NCI-H1436 (cell line): Measurements from ENCODE around the gene PCDHGA8.
"Not testable (repeated sequence)": the region's sequence is repeated elsewhere in the genome, so short reads cannot be mapped to it uniquely, and the experiment has no call there.

ENCODE experiments used
- DNase-seq: peaks from one replicate; lab custom pipeline; 2025; lab: John Stamatoyannopoulos, UW

PCDHGA8 gene

GRCh38 chr5:141371572-141372475 is 20.6 kb upstream of the PCDHGA8 start:
- DNase-seq = no peak

GRCh38 chr5:141373673-141374317 is 18.6 kb upstream of the PCDHGA8 start, which contains the start of gene PCDHGA6:
Gene PCDHGA6 (plus strand): TSS chr5:141373891. CDS start chr5:141374084, 193 bp downstream.
- DNase-seq = no peak

- DNase-seq = no peak
These were observed 17.8 kb upstream of the PCDHGA8 start for GRCh38 chr5:141374627-141375026.

DNA sequence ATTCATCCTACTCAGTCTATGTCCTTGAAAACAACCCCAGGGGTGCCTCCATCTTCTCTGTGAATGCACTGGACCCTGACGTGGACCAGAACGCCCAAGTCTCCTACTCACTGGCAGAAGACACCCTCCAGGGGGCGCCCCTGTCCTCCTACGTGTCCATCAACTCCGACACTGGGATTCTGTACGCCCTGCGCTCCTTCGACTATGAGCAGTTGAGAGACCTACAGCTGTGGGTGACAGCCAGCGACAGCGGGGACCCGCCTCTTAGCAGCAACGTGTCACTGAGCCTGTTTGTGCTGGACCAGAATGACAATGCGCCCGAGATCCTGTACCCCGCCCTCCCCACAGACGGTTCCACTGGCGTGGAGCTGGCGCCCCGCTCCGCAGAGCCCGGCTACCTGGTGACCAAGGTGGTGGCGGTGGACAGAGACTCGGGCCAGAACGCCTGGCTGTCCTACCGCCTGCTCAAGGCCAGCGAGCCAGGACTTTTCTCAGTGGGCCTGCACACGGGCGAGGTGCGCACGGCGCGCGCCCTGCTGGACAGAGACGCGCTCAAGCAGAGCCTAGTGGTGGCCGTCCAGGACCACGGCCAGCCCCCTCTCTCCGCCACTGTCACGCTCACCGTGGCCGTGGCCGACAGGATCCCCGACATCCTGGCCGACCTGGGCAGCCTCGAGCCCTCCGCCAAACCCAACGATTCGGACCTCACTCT is 16.8 kb upstream of the PCDHGA8 start:
- not testable (repeated sequence) for DNase-seq

- no peak for DNase-seq
These were observed 9.8 kb upstream of the PCDHGA8 start, which contains the start of gene PCDHGA7 for GRCh38 chr5:141382469-141383294. Gene PCDHGA7 (plus strand): TSS chr5:141382742. CDS start chr5:141382900, 158 bp downstream.

DNA sequence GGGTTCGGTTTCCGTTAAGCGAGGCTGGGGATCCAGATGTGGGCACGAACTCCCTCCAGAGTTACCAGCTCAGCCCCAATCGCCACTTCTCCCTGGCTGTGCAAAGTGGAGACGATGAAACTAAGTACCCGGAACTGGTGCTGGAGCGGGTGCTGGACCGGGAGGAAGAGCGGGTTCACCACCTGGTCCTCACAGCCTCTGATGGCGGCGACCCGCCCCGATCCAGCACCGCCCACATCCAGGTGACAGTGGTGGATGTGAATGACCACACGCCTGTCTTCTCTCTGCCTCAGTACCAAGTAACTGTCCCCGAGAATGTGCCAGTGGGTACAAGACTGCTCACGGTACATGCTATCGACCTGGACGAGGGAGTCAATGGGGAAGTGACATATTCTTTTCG is 9.1 kb upstream of the PCDHGA8 start:
- no peak for DNase-seq

GRCh38 chr5:141384471-141385267 is 7.8 kb upstream of the PCDHGA8 start:
- no peak for DNase-seq

DNA sequence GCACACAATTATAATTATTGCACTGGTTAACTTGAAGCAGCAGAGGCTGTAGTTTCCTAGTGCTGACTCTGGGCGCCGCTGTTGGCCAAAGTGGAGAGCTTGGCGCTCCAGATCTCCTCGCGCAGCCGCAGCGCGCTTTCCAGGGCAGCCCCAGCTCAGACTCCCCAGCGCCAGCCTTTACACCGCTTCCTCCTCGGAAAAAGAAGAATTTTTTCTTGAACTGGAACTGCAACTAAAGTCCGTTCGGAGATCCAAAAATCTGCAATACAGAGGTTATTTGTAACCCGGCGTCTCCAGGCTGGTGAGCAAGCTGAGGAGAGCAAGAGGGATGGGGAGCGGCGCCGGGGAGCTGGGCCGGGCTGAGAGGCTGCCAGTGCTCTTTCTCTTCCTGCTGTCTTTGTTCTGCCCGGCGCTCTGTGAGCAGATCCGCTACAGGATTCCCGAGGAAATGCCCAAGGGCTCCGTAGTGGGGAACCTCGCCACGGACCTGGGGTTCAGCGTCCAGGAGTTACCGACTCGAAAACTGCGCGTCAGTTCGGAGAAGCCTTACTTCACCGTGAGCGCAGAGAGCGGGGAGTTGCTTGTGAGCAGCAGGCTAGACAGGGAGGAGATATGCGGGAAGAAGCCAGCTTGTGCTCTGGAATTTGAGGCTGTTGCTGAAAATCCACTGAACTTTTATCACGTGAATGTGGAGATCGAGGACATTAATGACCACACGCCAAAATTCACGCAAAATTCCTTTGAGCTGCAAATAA is 4.7 kb upstream of the PCDHGA8 start, which contains the start of gene PCDHGB4:
Gene PCDHGB4 (plus strand): TSS at position 142 of the 755 bp plus-strand sequence. CDS start 187 bp downstream, at position 329.
- not testable (repeated sequence) for DNase-seq

DNA sequence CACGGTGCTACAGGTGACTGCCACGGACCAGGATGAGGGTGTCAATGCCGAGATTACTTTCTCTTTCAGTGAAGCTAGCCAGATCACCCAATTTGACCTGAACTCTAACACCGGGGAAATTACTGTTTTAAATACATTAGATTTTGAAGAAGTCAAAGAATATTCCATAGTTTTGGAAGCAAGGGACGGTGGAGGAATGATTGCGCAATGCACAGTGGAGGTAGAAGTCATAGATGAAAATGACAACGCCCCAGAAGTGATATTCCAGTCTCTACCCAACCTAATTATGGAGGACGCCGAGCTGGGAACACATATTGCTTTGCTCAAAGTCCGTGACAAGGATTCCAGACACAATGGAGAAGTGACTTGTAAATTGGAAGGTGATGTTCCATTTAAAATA is 3.8 kb upstream of the PCDHGA8 start:
- DNase-seq = no peak

DNA sequence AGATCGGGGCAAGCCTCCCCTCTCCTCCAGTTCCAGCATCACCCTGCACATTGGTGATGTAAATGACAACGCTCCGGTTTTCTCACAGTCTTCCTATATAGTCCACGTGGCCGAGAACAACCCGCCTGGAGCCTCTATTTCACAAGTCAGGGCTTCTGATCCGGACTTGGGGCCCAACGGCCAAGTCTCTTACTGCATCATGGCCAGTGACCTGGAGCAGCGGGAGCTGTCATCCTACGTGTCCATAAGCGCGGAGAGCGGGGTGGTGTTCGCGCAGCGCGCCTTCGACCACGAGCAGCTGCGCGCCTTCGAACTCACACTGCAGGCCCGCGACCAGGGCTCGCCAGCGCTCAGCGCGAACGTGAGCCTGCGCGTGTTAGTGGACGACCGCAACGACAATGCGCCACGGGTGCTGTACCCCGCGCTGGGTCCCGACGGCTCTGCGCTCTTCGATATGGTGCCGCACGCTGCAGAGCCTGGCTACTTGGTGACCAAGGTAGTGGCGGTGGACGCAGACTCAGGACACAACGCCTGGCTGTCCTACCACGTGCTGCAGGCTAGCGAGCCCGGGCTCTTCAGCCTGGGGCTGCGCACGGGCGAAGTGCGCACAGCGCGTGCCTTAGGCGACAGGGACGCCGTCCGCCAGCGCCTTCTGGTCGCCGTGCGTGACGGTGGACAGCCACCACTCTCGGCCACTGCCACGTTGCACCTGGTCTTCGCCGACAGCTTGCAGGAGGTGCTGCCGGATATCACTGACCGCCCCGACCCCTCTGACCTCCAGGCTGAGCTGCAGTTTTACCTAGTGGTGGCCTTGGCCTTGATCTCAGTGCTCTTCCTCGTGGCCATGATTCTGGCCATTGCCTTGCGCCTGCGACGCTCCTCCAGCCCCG is 3.0 kb upstream of the PCDHGA8 start:
- no peak for DNase-seq

- DNase-seq = no peak
These were observed 834 bp downstream of the PCDHGA8 start for GRCh38 chr5:141393267-141393666.

- DNase-seq = not testable (repeated sequence)
These were observed 2.2 kb downstream of the PCDHGA8 start for GRCh38 chr5:141394401-141395187.

GRCh38 chr5:141397756-141398551 is 5.5 kb downstream of the PCDHGA8 start, which contains the start of gene PCDHGB5:
Gene PCDHGB5 (plus strand): TSS chr5:141397947. CDS start chr5:141398128, 181 bp downstream.
- not testable (repeated sequence) for DNase-seq

DNA sequence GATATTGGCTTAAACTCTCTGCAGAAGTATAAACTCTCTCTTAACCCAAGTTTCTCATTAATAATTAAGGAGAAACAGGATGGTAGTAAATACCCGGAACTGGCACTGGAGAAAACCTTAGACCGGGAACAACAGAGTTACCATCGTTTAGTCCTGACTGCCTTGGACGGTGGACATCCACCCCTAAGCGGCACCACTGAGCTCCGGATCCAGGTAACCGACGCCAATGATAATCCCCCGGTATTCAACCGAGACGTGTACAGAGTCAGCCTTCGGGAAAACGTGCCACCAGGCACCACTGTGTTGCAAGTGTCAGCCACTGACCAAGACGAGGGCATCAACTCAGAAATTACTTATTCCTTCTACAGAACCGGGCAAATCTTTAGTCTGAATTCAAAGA is 6.2 kb downstream of the PCDHGA8 start:
- DNase-seq = no peak

- no peak for DNase-seq
These were observed 7.3 kb downstream of the PCDHGA8 start for GRCh38 chr5:141399555-141400258.

- no peak for DNase-seq
These were observed 10.3 kb downstream of the PCDHGA8 start, which contains the start of gene PCDHGA9 for GRCh38 chr5:141402553-141403243. Gene PCDHGA9 (plus strand): TSS chr5:141402778. CDS start chr5:141402953, 175 bp downstream.
